Right ventricle myocardium inferior (tissue), 1 donor: ENCODE results near the gene KRTAP2-3. TPM values are rescaled to one million over a fixed set of nuclear protein-coding genes. Genes with fewer than 3 reads are reported as not detected.
"Not testable (repeated sequence)": the region's sequence is repeated elsewhere in the genome, so short reads cannot be mapped to it uniquely, and the experiment has no call there.

ENCODE experiments used
- ATAC-seq: fragments of 200-7000 bp; cut with Tn5 transposase; one replicate; pipeline ENCODE4 v1.9.1; 2020; ENCODE audit warnings: mild to moderate bottlenecking, moderate library complexity
- DNase-seq: peaks from one replicate; pipeline ENCODE4 v3.0.0; 2021; ENCODE audit errors: missing footprints
- intact Hi-C: fragments of 100-400 bp; cut with DNase I; formaldehyde crosslinking; loops from one replicate; pipeline ENCODE4 v1.11.0; 2022
- total RNA-seq: library from RNA; stranded (reverse); fragmentation: NEBNext Ultra II Directional; extraction: Animal tissue kit (Norgen Biotek cat#: 25700); gene quantifications from one replicate; pipeline ENCODE4 v1.2.1, GENCODE V29; 2021
- donor health status: DM: no; HTN: yes; CAD: no; lungs with severe emphysema.

KRTAP2-3 gene
- total RNA-seq, 1 donor from 2014 or later = not detected

GRCh38 chr17:41046735-41047465, 13.0 kb downstream of the KRTAP2-3 start, which contains the start of gene KRTAP2-1:
Gene KRTAP2-1, minus strand, starts transcription at chr17:41047316. Its CDS starts 49 bp downstream, at chr17:41047267.
- ATAC-seq, DNase-seq, intact Hi-C loops: not testable (repeated sequence)

GRCh38 chr17:41042953-41043352, 17.0 kb downstream of the KRTAP2-3 start:
- no peak for ATAC-seq
- no peak for DNase-seq
- intact Hi-C loops = no loop called here

- intact Hi-C loops, ATAC-seq, DNase-seq: not testable (repeated sequence)
Measured at GRCh38 chr17:41040783-41041571, 18.9 kb downstream of the KRTAP2-3 start, which contains the start of gene KRTAP1-1. Gene KRTAP1-1, minus strand, starts transcription at chr17:41041450. Its CDS starts 53 bp downstream, at chr17:41041397.

- intact Hi-C loops = no loop called here
- DNase-seq (no peak), ATAC-seq (no peak)
Measured at GRCh38 chr17:41037853-41038350, 22.0 kb downstream of the KRTAP2-3 start.

GRCh38 chr17:41034346-41034935, 25.5 kb downstream of the KRTAP2-3 start, which contains the start of gene KRTAP1-3:
Gene KRTAP1-3, minus strand, starts transcription at chr17:41034874. Its CDS starts 53 bp downstream, at chr17:41034821.
- ATAC-seq, DNase-seq, intact Hi-C loops: not testable (repeated sequence)

- ATAC-seq = no peak
- intact Hi-C loops = no loop called here
- DNase-seq = no peak
Measured at GRCh38 chr17:41029633-41030245, 30.2 kb downstream of the KRTAP2-3 start, which contains the start of gene KRTAP1-4. Gene KRTAP1-4, minus strand, starts transcription at chr17:41030195. Its CDS starts 117 bp downstream, at chr17:41030078.

- DNase-seq (no peak), ATAC-seq (no peak)
- intact Hi-C loops = no loop called here
Measured at GRCh38 chr17:41026715-41027471, 33.0 kb downstream of the KRTAP2-3 start, which contains the start of gene KRTAP1-5. Gene KRTAP1-5, minus strand, starts transcription at chr17:41027208. Its CDS starts 53 bp downstream, at chr17:41027155.

- intact Hi-C loops = no loop called here
- no peak for DNase-seq
- no peak for ATAC-seq
Measured at GRCh38 chr17:41024697-41025096, 35.2 kb downstream of the KRTAP2-3 start.

GRCh38 chr17:41020336-41020735, 39.6 kb downstream of the KRTAP2-3 start:
- no peak for DNase-seq
- no peak for ATAC-seq
- intact Hi-C loops = no loop called here

GRCh38 chr17:41019415-41019814, 40.5 kb downstream of the KRTAP2-3 start:
- intact Hi-C loops = no loop called here
- DNase-seq (no peak), ATAC-seq (no peak)

GRCh38 chr17:41018541-41018940, 41.4 kb downstream of the KRTAP2-3 start:
- intact Hi-C loops = no loop called here
- no peak for DNase-seq
- ATAC-seq = no peak

- DNase-seq (no peak), ATAC-seq (no peak)
- intact Hi-C loops = no loop called here
Measured at GRCh38 chr17:41016578-41017215, 43.2 kb downstream of the KRTAP2-3 start.

GRCh38 chr17:41015454-41015853, 44.5 kb downstream of the KRTAP2-3 start:
- DNase-seq (no peak), ATAC-seq (no peak)
- intact Hi-C loops = no loop called here

- ATAC-seq (no peak), DNase-seq (no peak)
- intact Hi-C loops = no loop called here
Measured at GRCh38 chr17:41013606-41014005, 46.3 kb downstream of the KRTAP2-3 start.

GRCh38 chr17:41013181-41013580, 46.7 kb downstream of the KRTAP2-3 start:
- intact Hi-C loops = no loop called here
- no peak for ATAC-seq

GRCh38 chr17:41012326-41013120, 47.4 kb downstream of the KRTAP2-3 start:
- intact Hi-C loops = no loop called here

More at GRCh38 chr17:41013181-41013580, 46.7 kb downstream of the KRTAP2-3 start:
- no peak for DNase-seq

More at GRCh38 chr17:41012326-41013120, 47.4 kb downstream of the KRTAP2-3 start:
- ATAC-seq (no peak), DNase-seq (no peak)
